ENCODE data around the gene NGDN. TPM values are rescaled to one million over a fixed set of nuclear protein-coding genes. Genes with fewer than 3 reads are reported as not detected.

NGDN gene
- total and polyA plus RNA-seq, 4 donors = 30.8 to 41.7 (median 35.5) TPM

GRCh38 chr14:23431486-23431885, 38.0 kb upstream of the NGDN start:
- Histone ChIP-seq H3K27ac (ENCODE audit: low read depth in 1 of 2, low read length in 2 of 2) (no peak overlapping the region), H3K4me3 (ENCODE audit: low read length in 2 of 2) (no peak overlapping the region), H3K27me3 (ENCODE audit: control insufficient read depth in 1 of 2, insufficient read depth in 2 of 2, low read length in 1 of 2) (no peaks in the 10 kb centered on the region), H3K9me3 (ENCODE audit: control insufficient read depth, low read length) (no peaks in the 10 kb centered on the region), H3K36me3 (ENCODE audit: control insufficient read depth in 1 of 2, insufficient read depth in 2 of 2, low read length in 1 of 2) (no peaks in the 10 kb centered on the region), H3K4me1 (ENCODE audit: control insufficient read depth in 1 of 2, insufficient read depth in 2 of 2, low read length in 2 of 2) (no peaks in the 10 kb centered on the region)
- 88 to 93% methylated on average over 10 of the region's 10 CpGs for WGBS, 2 donors
- intact Hi-C loops (cut with DNase I) = no loop called here
- ATAC-seq (ENCODE audit: low FRiP score) = no peak
- DNase-seq = peak in 1 of 2 donors; percentile 57

- H3K27me3 ChIP-seq (ENCODE audit: control insufficient read depth in 1 of 2, insufficient read depth in 2 of 2, low read length in 1 of 2) = no peaks in the 10 kb centered on the region
- peak in 1 of 2 donors; percentile 40 for DNase-seq
- ATAC-seq (ENCODE audit: low FRiP score) = no peak
- intact Hi-C loops (cut with DNase I) = no loop called here
- H3K4me3 ChIP-seq (ENCODE audit: low read length in 2 of 2) = no peak overlapping the region
- H3K9me3 ChIP-seq (ENCODE audit: control insufficient read depth, low read length) = no peaks in the 10 kb centered on the region
- H3K27ac ChIP-seq (ENCODE audit: low read depth in 1 of 2, low read length in 2 of 2) = no peak overlapping the region
- H3K36me3 ChIP-seq (ENCODE audit: control insufficient read depth in 1 of 2, insufficient read depth in 2 of 2, low read length in 1 of 2) = no peaks in the 10 kb centered on the region
- no peaks in the 10 kb centered on the region for H3K4me1 ChIP-seq (ENCODE audit: control insufficient read depth in 1 of 2, insufficient read depth in 2 of 2, low read length in 2 of 2)
- WGBS, 2 donors = 79 to 85% methylated on average over 17 of the region's 17 CpGs
Observed at GRCh38 chr14:23432102-23432925, 37.2 kb upstream of the NGDN start.

- H3K4me3 ChIP-seq (ENCODE audit: low read length in 2 of 2) = no peak overlapping the region
- H3K27me3 ChIP-seq (ENCODE audit: control insufficient read depth in 1 of 2, insufficient read depth in 2 of 2, low read length in 1 of 2) = no peaks in the 10 kb centered on the region
- no peaks in the 10 kb centered on the region for H3K9me3 ChIP-seq (ENCODE audit: control insufficient read depth, low read length)
- H3K4me1 ChIP-seq (ENCODE audit: control insufficient read depth in 1 of 2, insufficient read depth in 2 of 2, low read length in 2 of 2) = no peaks in the 10 kb centered on the region
- ATAC-seq (ENCODE audit: low FRiP score) (no peak), DNase-seq (peak in 1 of 2 donors; percentile 16)
- H3K27ac ChIP-seq (ENCODE audit: low read depth in 1 of 2, low read length in 2 of 2) = no peak overlapping the region
- intact Hi-C loops (cut with DNase I) = no loop called here
- 84 to 87% methylated on average over 10 of the region's 10 CpGs for WGBS, 2 donors
- H3K36me3 ChIP-seq (ENCODE audit: control insufficient read depth in 1 of 2, insufficient read depth in 2 of 2, low read length in 1 of 2) = no peaks in the 10 kb centered on the region
Observed at GRCh38 chr14:23432946-23433345, 36.6 kb upstream of the NGDN start.

GRCh38 chr14:23433457-23433856, 36.0 kb upstream of the NGDN start:
- Histone ChIP-seq H3K27me3 (ENCODE audit: control insufficient read depth in 1 of 2, insufficient read depth in 2 of 2, low read length in 1 of 2) (no peaks in the 10 kb centered on the region), H3K4me3 (ENCODE audit: low read length in 2 of 2) (no peak overlapping the region), H3K4me1 (ENCODE audit: control insufficient read depth in 1 of 2, insufficient read depth in 2 of 2, low read length in 2 of 2) (no peaks in the 10 kb centered on the region), H3K9me3 (ENCODE audit: control insufficient read depth, low read length) (no peaks in the 10 kb centered on the region), H3K27ac (ENCODE audit: low read depth in 1 of 2, low read length in 2 of 2) (no peak overlapping the region), H3K36me3 (ENCODE audit: control insufficient read depth in 1 of 2, insufficient read depth in 2 of 2, low read length in 1 of 2) (no peaks in the 10 kb centered on the region)
- ATAC-seq (ENCODE audit: low FRiP score) = no peak
- 80 to 83% methylated on average over 10 of the region's 10 CpGs for WGBS, 2 donors
- intact Hi-C loops (cut with DNase I) = no loop called here
- DNase-seq = no peak

GRCh38 chr14:23434488-23435222, 34.8 kb upstream of the NGDN start:
- no peaks in the 10 kb centered on the region for H3K27me3 ChIP-seq (ENCODE audit: control insufficient read depth in 1 of 2, insufficient read depth in 2 of 2, low read length in 1 of 2)
- H3K9me3 ChIP-seq (ENCODE audit: control insufficient read depth, low read length) = no peaks in the 10 kb centered on the region
- no peak for ATAC-seq (ENCODE audit: low FRiP score)
- H3K36me3 ChIP-seq (ENCODE audit: control insufficient read depth in 1 of 2, insufficient read depth in 2 of 2, low read length in 1 of 2) = no peaks in the 10 kb centered on the region
- intact Hi-C loops (cut with DNase I) = no loop called here
- no peak for DNase-seq
- H3K27ac ChIP-seq (ENCODE audit: low read depth in 1 of 2, low read length in 2 of 2) = no peak overlapping the region
- no peak overlapping the region for H3K4me3 ChIP-seq (ENCODE audit: low read length in 2 of 2)
- WGBS, 2 donors = 77 to 84% methylated on average over 8 of the region's 8 CpGs
- no peaks in the 10 kb centered on the region for H3K4me1 ChIP-seq (ENCODE audit: control insufficient read depth in 1 of 2, insufficient read depth in 2 of 2, low read length in 2 of 2)

GRCh38 chr14:23435543-23436326, 33.8 kb upstream of the NGDN start, which contains the start of gene MYH7:
TSS of gene MYH7 (minus strand) at chr14:23435660. CDS start at chr14:23433732, 1,928 bp downstream.
- Histone ChIP-seq H3K4me1 (ENCODE audit: control insufficient read depth in 1 of 2, insufficient read depth in 2 of 2, low read length in 2 of 2) (no peaks in the 10 kb centered on the region), H3K27me3 (ENCODE audit: control insufficient read depth in 1 of 2, insufficient read depth in 2 of 2, low read length in 1 of 2) (no peaks in the 10 kb centered on the region), H3K36me3 (ENCODE audit: control insufficient read depth in 1 of 2, insufficient read depth in 2 of 2, low read length in 1 of 2) (no peaks in the 10 kb centered on the region), H3K9me3 (ENCODE audit: control insufficient read depth, low read length) (no peaks in the 10 kb centered on the region), H3K27ac (ENCODE audit: low read depth in 1 of 2, low read length in 2 of 2) (no peak within 1 kb of the TSS), H3K4me3 (ENCODE audit: low read length in 2 of 2) (no peak within 1 kb of the TSS)
- 29% methylated on average over 10 of the region's 10 CpGs for WGBS, 2 donors
- ATAC-seq (ENCODE audit: low FRiP score) (no peak), DNase-seq (no peak)
- intact Hi-C loops (cut with DNase I) = no loop called here

- peak; percentile 40 for ATAC-seq (ENCODE audit: low FRiP score)
- H3K36me3 ChIP-seq (ENCODE audit: control insufficient read depth in 1 of 2, insufficient read depth in 2 of 2, low read length in 1 of 2) = no peaks in the 10 kb centered on the region
- H3K27ac ChIP-seq (ENCODE audit: low read depth in 1 of 2, low read length in 2 of 2) = no peak overlapping the region
- intact Hi-C loops (cut with DNase I) = no loop called here
- no peak overlapping the region for H3K4me3 ChIP-seq (ENCODE audit: low read length in 2 of 2)
- no peaks in the 10 kb centered on the region for H3K4me1 ChIP-seq (ENCODE audit: control insufficient read depth in 1 of 2, insufficient read depth in 2 of 2, low read length in 2 of 2)
- no peaks in the 10 kb centered on the region for H3K9me3 ChIP-seq (ENCODE audit: control insufficient read depth, low read length)
- no peak for DNase-seq
- 53 to 57% methylated on average over 15 of the region's 15 CpGs for WGBS, 2 donors
- H3K27me3 ChIP-seq (ENCODE audit: control insufficient read depth in 1 of 2, insufficient read depth in 2 of 2, low read length in 1 of 2) = no peaks in the 10 kb centered on the region
Observed at GRCh38 chr14:23436327-23437132, 33.0 kb upstream of the NGDN start.

All from aorta (tissue), 5 donors.